ENCODE results near the gene RYR3.

Gene RYR3

DNA sequence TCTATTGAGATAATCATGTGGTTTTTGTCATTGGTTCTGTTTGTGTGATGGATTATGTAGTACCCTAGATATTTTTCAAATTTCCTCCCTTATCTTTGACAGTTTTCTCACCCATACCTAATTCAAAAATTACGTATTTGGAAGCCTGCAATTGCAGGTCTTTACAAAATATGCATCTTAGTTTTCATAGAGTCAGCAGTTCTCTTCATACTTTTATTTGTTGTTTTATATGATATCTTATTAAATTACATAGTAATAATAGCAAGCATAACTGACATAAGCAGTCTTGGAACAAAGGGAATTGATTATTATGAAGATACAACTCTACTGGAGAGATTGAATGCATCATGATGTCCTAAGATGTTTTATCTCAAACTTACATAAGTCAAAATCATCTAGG lies 442.2 kb downstream of the RYR3 start:
- ChIA-PET POLR2A (no interaction called here), CTCF (no interaction called here)
- no peak for TF ChIP-seq ZNF223 (tag by site-specific recombination; IDR thresholded peaks at IDR 0.05)
- no peak for TF ChIP-seq ZNF433 (tag by site-specific recombination; IDR thresholded peaks at IDR 0.05; ENCODE audit: low read depth)
- TF ChIP-seq SP7 (tag by site-specific recombination; IDR thresholded peaks at IDR 0.05): no peak
- TF ChIP-seq MEIS1 (CRISPR knock-in tag; IDR thresholded peaks at IDR 0.05; ENCODE audit: borderline replicate concordance): no peak
- H3K4me3 ChIP-seq (ENCODE audit: low read depth, low read length): no peak overlapping the region
- no peaks in the 10 kb centered on the region for H3K4me1 ChIP-seq (ENCODE audit: control insufficient read depth, insufficient read depth, low read length)
- no peaks in the 10 kb centered on the region for H3K36me3 ChIP-seq (ENCODE audit: control insufficient read depth in 2 of 2, insufficient read depth in 1 of 2, low read length in 2 of 2)
- no peak overlapping the region for H3K27ac ChIP-seq (ENCODE audit: extremely low read depth, low read depth, low read length)
- no peaks in the 10 kb centered on the region for H3K9me3 ChIP-seq (ENCODE audit: control insufficient read depth, insufficient read depth, low read depth, low read length)

DNA sequence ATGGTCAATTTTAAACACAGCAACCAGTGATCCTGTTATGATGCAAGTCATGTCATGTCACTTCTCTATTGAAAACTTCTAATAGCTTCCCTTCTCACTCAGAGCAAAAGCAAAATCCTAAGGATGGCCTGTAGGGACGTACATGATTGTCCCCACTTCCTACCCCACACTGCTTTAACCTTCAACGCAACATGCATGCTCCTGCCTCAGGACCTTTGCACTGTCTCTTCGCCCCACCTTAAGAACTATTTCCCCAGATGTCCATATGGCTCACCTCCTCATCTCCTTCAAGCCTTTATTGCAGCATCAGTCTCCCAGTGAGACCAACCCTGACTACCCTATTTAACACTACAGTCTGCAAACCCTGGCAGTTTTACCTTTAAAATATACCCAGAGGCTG lies 443.5 kb downstream of the RYR3 start:
- H3K27ac ChIP-seq (ENCODE audit: extremely low read depth, low read depth, low read length): no peak overlapping the region
- ChIA-PET CTCF (interaction anchor here (0.9 kb wide), 1 partner anchor 15 kb away, joined by 3 read pairs; no protein-coding TSS in a partner anchor), POLR2A (no interaction called here)
- no peaks in the 10 kb centered on the region for H3K36me3 ChIP-seq (ENCODE audit: control insufficient read depth in 2 of 2, insufficient read depth in 1 of 2, low read length in 2 of 2)
- TF ChIP-seq KLF10 (tag by site-specific recombination; IDR thresholded peaks at IDR 0.05) (no peak), ZNF416 (tag by site-specific recombination; IDR thresholded peaks at IDR 0.05) (no peak), ZNF623 (tag by site-specific recombination; IDR thresholded peaks at IDR 0.05) (peak; percentile 54), ZNF792 (tag by site-specific recombination; IDR thresholded peaks at IDR 0.05) (no peak)
- H3K4me3 ChIP-seq (ENCODE audit: low read depth, low read length): no peak overlapping the region
- H3K9me3 ChIP-seq (ENCODE audit: control insufficient read depth, insufficient read depth, low read depth, low read length): no peaks in the 10 kb centered on the region
- no peaks in the 10 kb centered on the region for H3K4me1 ChIP-seq (ENCODE audit: control insufficient read depth, insufficient read depth, low read length)

DNA sequence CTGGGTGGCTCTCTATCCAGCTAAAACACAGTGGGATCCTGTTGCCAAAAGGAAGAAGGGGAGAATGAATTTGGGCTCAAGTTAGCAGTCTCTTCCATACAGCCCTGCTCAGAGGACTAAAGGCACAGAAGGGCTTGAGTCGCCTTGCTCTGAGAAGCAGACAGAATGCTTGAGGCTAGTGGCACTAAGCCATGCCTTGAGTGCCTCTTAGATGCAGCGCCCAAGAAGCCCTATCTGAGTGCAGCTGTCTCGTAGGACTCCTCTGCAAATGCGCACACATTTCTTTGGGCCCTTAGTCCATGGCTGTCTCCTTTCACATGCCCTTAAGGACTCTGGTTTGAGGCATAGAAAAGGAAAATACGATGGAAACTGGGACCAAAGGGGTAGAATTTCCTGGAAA lies 446.2 kb downstream of the RYR3 start:
- Histone ChIP-seq H3K4me1 (ENCODE audit: control insufficient read depth, insufficient read depth, low read length) (no peaks in the 10 kb centered on the region), H3K4me3 (ENCODE audit: low read depth, low read length) (no peak overlapping the region), H3K27ac (ENCODE audit: extremely low read depth, low read depth, low read length) (no peak overlapping the region), H3K36me3 (ENCODE audit: control insufficient read depth in 2 of 2, insufficient read depth in 1 of 2, low read length in 2 of 2) (no peaks in the 10 kb centered on the region), H3K9me3 (ENCODE audit: control insufficient read depth, insufficient read depth, low read depth, low read length) (no peaks in the 10 kb centered on the region)
- ChIA-PET POLR2A (no interaction called here), CTCF (no interaction called here)
- TF ChIP-seq, protein P1, sequence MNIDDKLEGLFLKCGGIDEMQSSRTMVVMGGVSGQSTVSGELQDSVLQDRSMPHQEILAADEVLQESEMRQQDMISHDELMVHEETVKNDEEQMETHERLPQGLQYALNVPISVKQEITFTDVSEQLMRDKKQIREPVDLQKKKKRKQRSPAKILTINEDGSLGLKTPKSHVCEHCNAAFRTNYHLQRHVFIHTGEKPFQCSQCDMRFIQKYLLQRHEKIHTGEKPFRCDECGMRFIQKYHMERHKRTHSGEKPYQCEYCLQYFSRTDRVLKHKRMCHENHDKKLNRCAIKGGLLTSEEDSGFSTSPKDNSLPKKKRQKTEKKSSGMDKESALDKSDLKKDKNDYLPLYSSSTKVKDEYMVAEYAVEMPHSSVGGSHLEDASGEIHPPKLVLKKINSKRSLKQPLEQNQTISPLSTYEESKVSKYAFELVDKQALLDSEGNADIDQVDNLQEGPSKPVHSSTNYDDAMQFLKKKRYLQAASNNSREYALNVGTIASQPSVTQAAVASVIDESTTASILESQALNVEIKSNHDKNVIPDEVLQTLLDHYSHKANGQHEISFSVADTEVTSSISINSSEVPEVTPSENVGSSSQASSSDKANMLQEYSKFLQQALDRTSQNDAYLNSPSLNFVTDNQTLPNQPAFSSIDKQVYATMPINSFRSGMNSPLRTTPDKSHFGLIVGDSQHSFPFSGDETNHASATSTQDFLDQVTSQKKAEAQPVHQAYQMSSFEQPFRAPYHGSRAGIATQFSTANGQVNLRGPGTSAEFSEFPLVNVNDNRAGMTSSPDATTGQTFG (tag by site-specific recombination; IDR thresholded peaks at IDR 0.05; ENCODE audit: borderline replicate concordance): no peak
- TF ChIP-seq, protein P2, sequence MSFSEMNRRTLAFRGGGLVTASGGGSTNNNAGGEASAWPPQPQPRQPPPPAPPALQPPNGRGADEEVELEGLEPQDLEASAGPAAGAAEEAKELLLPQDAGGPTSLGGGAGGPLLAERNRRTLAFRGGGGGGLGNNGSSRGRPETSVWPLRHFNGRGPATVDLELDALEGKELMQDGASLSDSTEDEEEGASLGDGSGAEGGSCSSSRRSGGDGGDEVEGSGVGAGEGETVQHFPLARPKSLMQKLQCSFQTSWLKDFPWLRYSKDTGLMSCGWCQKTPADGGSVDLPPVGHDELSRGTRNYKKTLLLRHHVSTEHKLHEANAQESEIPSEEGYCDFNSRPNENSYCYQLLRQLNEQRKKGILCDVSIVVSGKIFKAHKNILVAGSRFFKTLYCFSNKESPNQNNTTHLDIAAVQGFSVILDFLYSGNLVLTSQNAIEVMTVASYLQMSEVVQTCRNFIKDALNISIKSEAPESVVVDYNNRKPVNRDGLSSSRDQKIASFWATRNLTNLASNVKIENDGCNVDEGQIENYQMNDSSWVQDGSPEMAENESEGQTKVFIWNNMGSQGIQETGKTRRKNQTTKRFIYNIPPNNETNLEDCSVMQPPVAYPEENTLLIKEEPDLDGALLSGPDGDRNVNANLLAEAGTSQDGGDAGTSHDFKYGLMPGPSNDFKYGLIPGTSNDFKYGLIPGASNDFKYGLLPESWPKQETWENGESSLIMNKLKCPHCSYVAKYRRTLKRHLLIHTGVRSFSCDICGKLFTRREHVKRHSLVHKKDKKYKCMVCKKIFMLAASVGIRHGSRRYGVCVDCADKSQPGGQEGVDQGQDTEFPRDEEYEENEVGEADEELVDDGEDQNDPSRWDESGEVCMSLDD (tag by site-specific recombination; IDR thresholded peaks at IDR 0.05): no peak
- TF ChIP-seq ZNF132 (tag by site-specific recombination; IDR thresholded peaks at IDR 0.05; ENCODE audit: borderline replicate concordance): no peak
- TF ChIP-seq, protein P3, sequence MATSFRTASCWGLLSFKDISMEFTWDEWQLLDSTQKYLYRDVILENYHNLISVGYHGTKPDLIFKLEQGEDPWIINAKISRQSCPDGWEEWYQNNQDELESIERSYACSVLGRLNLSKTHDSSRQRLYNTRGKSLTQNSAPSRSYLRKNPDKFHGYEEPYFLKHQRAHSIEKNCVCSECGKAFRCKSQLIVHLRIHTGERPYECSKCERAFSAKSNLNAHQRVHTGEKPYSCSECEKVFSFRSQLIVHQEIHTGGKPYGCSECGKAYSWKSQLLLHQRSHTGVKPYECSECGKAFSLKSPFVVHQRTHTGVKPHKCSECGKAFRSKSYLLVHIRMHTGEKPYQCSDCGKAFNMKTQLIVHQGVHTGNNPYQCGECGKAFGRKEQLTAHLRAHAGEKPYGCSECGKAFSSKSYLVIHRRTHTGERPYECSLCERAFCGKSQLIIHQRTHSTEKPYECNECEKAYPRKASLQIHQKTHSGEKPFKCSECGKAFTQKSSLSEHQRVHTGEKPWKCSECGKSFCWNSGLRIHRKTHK (tag by site-specific recombination; IDR thresholded peaks at IDR 0.05): no peak
- no peak for TF ChIP-seq ZNF791 (tag by site-specific recombination; IDR thresholded peaks at IDR 0.05)
- TF ChIP-seq ZNF514 (tag by site-specific recombination; IDR thresholded peaks at IDR 0.05): no peak
- TF ChIP-seq ZBTB8A (tag by site-specific recombination; IDR thresholded peaks at IDR 0.05): no peak
- no peak for TF ChIP-seq YY2 (tag by site-specific recombination; IDR thresholded peaks at IDR 0.05)
- no peak for TF ChIP-seq HOXA7 (CRISPR knock-in tag; IDR thresholded peaks at IDR 0.05; ENCODE audit: borderline replicate concordance)
- no peak for TF ChIP-seq HOXC10 (CRISPR knock-in tag; IDR thresholded peaks at IDR 0.05)
- TF ChIP-seq ZBTB1 (tag by site-specific recombination; IDR thresholded peaks at IDR 0.05): no peak
- TF ChIP-seq, protein P4, sequence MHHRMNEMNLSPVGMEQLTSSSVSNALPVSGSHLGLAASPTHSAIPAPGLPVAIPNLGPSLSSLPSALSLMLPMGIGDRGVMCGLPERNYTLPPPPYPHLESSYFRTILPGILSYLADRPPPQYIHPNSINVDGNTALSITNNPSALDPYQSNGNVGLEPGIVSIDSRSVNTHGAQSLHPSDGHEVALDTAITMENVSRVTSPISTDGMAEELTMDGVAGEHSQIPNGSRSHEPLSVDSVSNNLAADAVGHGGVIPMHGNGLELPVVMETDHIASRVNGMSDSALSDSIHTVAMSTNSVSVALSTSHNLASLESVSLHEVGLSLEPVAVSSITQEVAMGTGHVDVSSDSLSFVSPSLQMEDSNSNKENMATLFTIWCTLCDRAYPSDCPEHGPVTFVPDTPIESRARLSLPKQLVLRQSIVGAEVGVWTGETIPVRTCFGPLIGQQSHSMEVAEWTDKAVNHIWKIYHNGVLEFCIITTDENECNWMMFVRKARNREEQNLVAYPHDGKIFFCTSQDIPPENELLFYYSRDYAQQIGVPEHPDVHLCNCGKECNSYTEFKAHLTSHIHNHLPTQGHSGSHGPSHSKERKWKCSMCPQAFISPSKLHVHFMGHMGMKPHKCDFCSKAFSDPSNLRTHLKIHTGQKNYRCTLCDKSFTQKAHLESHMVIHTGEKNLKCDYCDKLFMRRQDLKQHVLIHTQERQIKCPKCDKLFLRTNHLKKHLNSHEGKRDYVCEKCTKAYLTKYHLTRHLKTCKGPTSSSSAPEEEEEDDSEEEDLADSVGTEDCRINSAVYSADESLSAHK (tag by site-specific recombination; IDR thresholded peaks at IDR 0.05): no peak
- TF ChIP-seq, protein P5, sequence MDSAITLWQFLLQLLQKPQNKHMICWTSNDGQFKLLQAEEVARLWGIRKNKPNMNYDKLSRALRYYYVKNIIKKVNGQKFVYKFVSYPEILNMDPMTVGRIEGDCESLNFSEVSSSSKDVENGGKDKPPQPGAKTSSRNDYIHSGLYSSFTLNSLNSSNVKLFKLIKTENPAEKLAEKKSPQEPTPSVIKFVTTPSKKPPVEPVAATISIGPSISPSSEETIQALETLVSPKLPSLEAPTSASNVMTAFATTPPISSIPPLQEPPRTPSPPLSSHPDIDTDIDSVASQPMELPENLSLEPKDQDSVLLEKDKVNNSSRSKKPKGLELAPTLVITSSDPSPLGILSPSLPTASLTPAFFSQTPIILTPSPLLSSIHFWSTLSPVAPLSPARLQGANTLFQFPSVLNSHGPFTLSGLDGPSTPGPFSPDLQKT (IDR thresholded peaks at IDR 0.05; ENCODE audit: borderline replicate concordance, low read depth, low read length): no peak
- TF ChIP-seq GFI1B (tag by site-specific recombination; IDR thresholded peaks at IDR 0.05): no peak
- no peak for TF ChIP-seq ZNF571 (tag by site-specific recombination; IDR thresholded peaks at IDR 0.05)
- TF ChIP-seq ZBTB7A (tag by site-specific recombination; IDR thresholded peaks at IDR 0.05; ENCODE audit: low read depth): no peak

Data from HEK293 (cell line).